ENCODE data around the gene SLC15A4.
A peak's percentile ranks its signal among the peaks of the same experiment; 100 is the strongest.

SLC15A4 gene

GRCh38 chr12:128790221-128790620, 33.5 kb downstream of the SLC15A4 start:
- Mint-ChIP-seq H3K27me3 (no peaks in the 10 kb centered on the region), H3K4me1 (peaks cover 53 to 80% of the 10 kb centered on the region in 2 donors), H3K27ac (peak overlapping the region; percentile 84), H3K9me3 (no peaks in the 10 kb centered on the region), H3K4me3 (peak overlapping the region in 1 of 2 donors; percentile 30), H3K36me3 (peaks cover 48 to 58% of the 10 kb centered on the region in 2 donors)
- DNase-seq (no peak), ATAC-seq (replicated peaks) (no peak)

- ATAC-seq (replicated peaks): peak; percentile 64 to 65
- Mint-ChIP-seq H3K27me3 (no peaks in the 10 kb centered on the region), H3K27ac (peak overlapping the region; percentile 84), H3K9me3 (no peaks in the 10 kb centered on the region), H3K36me3 (peaks cover 41 to 50% of the 10 kb centered on the region in 2 donors), H3K4me1 (peaks cover 46 to 76% of the 10 kb centered on the region in 2 donors), H3K4me3 (peak overlapping the region; percentile 64 to 67)
- DNase-seq: no peak
These were observed 34.3 kb downstream of the SLC15A4 start for GRCh38 chr12:128789356-128789929.

- Mint-ChIP-seq H3K27me3 (no peaks in the 10 kb centered on the region), H3K4me3 (no peak overlapping the region), H3K9me3 (no peaks in the 10 kb centered on the region), H3K36me3 (peaks cover 32 to 35% of the 10 kb centered on the region in 2 donors), H3K27ac (no peak overlapping the region), H3K4me1 (peaks cover 50 to 72% of the 10 kb centered on the region in 2 donors)
- ATAC-seq (replicated peaks) (no peak), DNase-seq (no peak)
These were observed 35.9 kb downstream of the SLC15A4 start for GRCh38 chr12:128787827-128788226.

- Mint-ChIP-seq H3K36me3 (peaks cover 24 to 26% of the 10 kb centered on the region in 2 donors), H3K27ac (peak overlapping the region; percentile 20), H3K4me3 (no peak overlapping the region), H3K27me3 (no peaks in the 10 kb centered on the region), H3K9me3 (no peaks in the 10 kb centered on the region), H3K4me1 (peaks cover 47 to 70% of the 10 kb centered on the region in 2 donors)
- DNase-seq: no peak
- no peak for ATAC-seq (replicated peaks)
These were observed 36.9 kb downstream of the SLC15A4 start for GRCh38 chr12:128786741-128787391.

GRCh38 chr12:128784030-128784760, 39.6 kb downstream of the SLC15A4 start:
- Mint-ChIP-seq H3K9me3 (no peaks in the 10 kb centered on the region), H3K27me3 (no peaks in the 10 kb centered on the region), H3K4me3 (no peak overlapping the region), H3K36me3 (peaks cover 2 to 3% of the 10 kb centered on the region in 2 donors), H3K27ac (peak overlapping the region; percentile 98), H3K4me1 (peaks cover 27 to 43% of the 10 kb centered on the region in 2 donors)
- no peak for DNase-seq
- ATAC-seq (replicated peaks): no peak

- peak; percentile 66 to 89 for ATAC-seq (replicated peaks)
- Mint-ChIP-seq H3K27ac (peak overlapping the region; percentile 98), H3K9me3 (no peaks in the 10 kb centered on the region), H3K4me3 (peak overlapping the region; percentile 78 to 85), H3K4me1 (peaks cover 30 to 38% of the 10 kb centered on the region in 2 donors), H3K27me3 (no peaks in the 10 kb centered on the region), H3K36me3 (peaks cover 2 to 7% of the 10 kb centered on the region in 2 donors)
- no peak for DNase-seq
These were observed 40.6 kb downstream of the SLC15A4 start for GRCh38 chr12:128783129-128783574.

- Mint-ChIP-seq H3K9me3 (no peaks in the 10 kb centered on the region), H3K36me3 (peaks cover 2 to 5% of the 10 kb centered on the region in 2 donors), H3K27ac (no peak overlapping the region), H3K27me3 (peaks cover 0 to 6% of the 10 kb centered on the region in 2 donors), H3K4me1 (peaks cover 20 to 22% of the 10 kb centered on the region in 2 donors), H3K4me3 (no peak overlapping the region)
- ATAC-seq (replicated peaks) (no peak), DNase-seq (no peak)
These were observed 43.9 kb downstream of the SLC15A4 start for GRCh38 chr12:128779901-128780300.

GRCh38 chr12:128772249-128772648, 51.5 kb downstream of the SLC15A4 start:
- H3K9me3 Mint-ChIP-seq: no peaks in the 10 kb centered on the region
- ATAC-seq (replicated peaks): no peak
- H3K36me3 Mint-ChIP-seq: no peaks in the 10 kb centered on the region
- peaks cover under 1 to 35% of the 10 kb centered on the region in 2 donors for H3K27me3 Mint-ChIP-seq
- DNase-seq: no peak
- H3K27ac Mint-ChIP-seq: no peak overlapping the region
- H3K4me1 Mint-ChIP-seq: no peaks in the 10 kb centered on the region
- no peak overlapping the region for H3K4me3 Mint-ChIP-seq

- H3K4me1 Mint-ChIP-seq: no peaks in the 10 kb centered on the region
These were observed 52.1 kb downstream of the SLC15A4 start for GRCh38 chr12:128771681-128772080.

GRCh38 chr12:128767518-128767917, 56.2 kb downstream of the SLC15A4 start:
- Mint-ChIP-seq H3K36me3 (no peaks in the 10 kb centered on the region), H3K27me3 (peaks cover 29 to 62% of the 10 kb centered on the region in 2 donors), H3K4me3 (no peak overlapping the region), H3K9me3 (no peaks in the 10 kb centered on the region), H3K4me1 (no peaks in the 10 kb centered on the region), H3K27ac (no peak overlapping the region)
- no peak for ATAC-seq (replicated peaks)
- DNase-seq: no peak

More at GRCh38 chr12:128771681-128772080, 52.1 kb downstream of the SLC15A4 start:
- H3K4me3 Mint-ChIP-seq: no peak overlapping the region
- DNase-seq (no peak), ATAC-seq (replicated peaks) (no peak)
- H3K27me3 Mint-ChIP-seq: peaks cover 7 to 40% of the 10 kb centered on the region in 2 donors
- H3K9me3 Mint-ChIP-seq: no peaks in the 10 kb centered on the region
- no peaks in the 10 kb centered on the region for H3K36me3 Mint-ChIP-seq
- H3K27ac Mint-ChIP-seq: no peak overlapping the region

GRCh38 chr12:128766738-128767501, 56.8 kb downstream of the SLC15A4 start:
- H3K27me3 Mint-ChIP-seq: peaks cover 34 to 62% of the 10 kb centered on the region in 2 donors
- no peaks in the 10 kb centered on the region for H3K4me1 Mint-ChIP-seq
- no peak overlapping the region for H3K4me3 Mint-ChIP-seq
- ATAC-seq (replicated peaks): no peak
- no peaks in the 10 kb centered on the region for H3K36me3 Mint-ChIP-seq
- H3K9me3 Mint-ChIP-seq: no peaks in the 10 kb centered on the region
- H3K27ac Mint-ChIP-seq: no peak overlapping the region
- no peak for DNase-seq

GRCh38 chr12:128763395-128763794, 60.4 kb downstream of the SLC15A4 start:
- Mint-ChIP-seq H3K27ac (no peak overlapping the region), H3K4me1 (no peaks in the 10 kb centered on the region), H3K36me3 (no peaks in the 10 kb centered on the region), H3K4me3 (no peak overlapping the region), H3K9me3 (no peaks in the 10 kb centered on the region), H3K27me3 (peaks cover 46 to 59% of the 10 kb centered on the region in 2 donors)
- DNase-seq: no peak
- no peak for ATAC-seq (replicated peaks)

GRCh38 chr12:128761379-128761790, 62.4 kb downstream of the SLC15A4 start:
- DNase-seq: no peak
- Mint-ChIP-seq H3K27me3 (peaks cover 41 to 43% of the 10 kb centered on the region in 2 donors), H3K4me3 (no peak overlapping the region), H3K9me3 (no peaks in the 10 kb centered on the region), H3K27ac (no peak overlapping the region), H3K36me3 (no peaks in the 10 kb centered on the region), H3K4me1 (no peaks in the 10 kb centered on the region)
- no peak for ATAC-seq (replicated peaks)

- H3K4me3 Mint-ChIP-seq: no peak overlapping the region
These were observed 68.2 kb downstream of the SLC15A4 start for GRCh38 chr12:128755566-128755965.

More at GRCh38 chr12:128755566-128755965, 68.2 kb downstream of the SLC15A4 start:
- DNase-seq (no peak), ATAC-seq (replicated peaks) (no peak)
- Mint-ChIP-seq H3K36me3 (peaks cover 0 to 2% of the 10 kb centered on the region in 2 donors), H3K9me3 (peaks cover 0 to 5% of the 10 kb centered on the region in 2 donors), H3K27ac (no peak overlapping the region), H3K27me3 (peaks cover 18 to 19% of the 10 kb centered on the region in 2 donors), H3K4me1 (no peaks in the 10 kb centered on the region)
